WI38 (cell line): ENCODE measurements around the gene DPYD.

ENCODE experiments used
- H3K4me3 ChIP-seq: 2 replicates; pipeline ENCODE4 v1.5.1; 2011; ENCODE audit warnings: low read depth, mild to moderate bottlenecking, control low read depth, low read length
- CTCF ChIP-seq: IDR thresholded peaks from 2 replicates; pipeline ENCODE4 v1.5.1; 2012; ENCODE audit warnings: low read depth, mild to moderate bottlenecking, control low read depth, low read length

The DPYD gene

DNA sequence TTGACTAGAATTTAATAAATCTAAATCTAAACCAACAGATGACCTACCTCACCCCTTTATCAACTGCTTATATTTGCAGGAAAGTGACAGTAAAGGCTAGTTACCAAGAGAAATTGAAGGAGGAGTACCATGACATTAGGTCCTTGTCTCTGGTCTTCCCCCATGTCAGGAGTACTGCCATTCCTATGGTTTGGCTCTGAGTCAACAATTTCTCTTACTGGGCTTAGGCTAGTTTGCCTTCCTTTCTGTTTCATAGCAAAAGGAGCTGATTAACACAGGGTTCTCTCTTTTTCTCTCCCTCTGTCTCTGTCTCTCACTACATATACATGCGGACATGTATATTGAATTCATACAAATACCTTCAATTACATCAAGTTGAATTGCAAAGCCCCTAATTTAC is 579.9 kb downstream of the DPYD start:
- TF ChIP-seq CTCF, result no peak
- no peak overlapping the region for H3K4me3 ChIP-seq

- no peak overlapping the region for H3K4me3 ChIP-seq
- TF ChIP-seq CTCF, result no peak
Measured at GRCh38 chr1:97338347-97338746, 582.5 kb downstream of the DPYD start.

- no peak overlapping the region for H3K4me3 ChIP-seq
- TF ChIP-seq CTCF, result no peak
Measured at GRCh38 chr1:97337250-97338030, 583.4 kb downstream of the DPYD start.

GRCh38 chr1:97334454-97334853 is 586.4 kb downstream of the DPYD start:
- no peak for TF ChIP-seq CTCF
- H3K4me3 ChIP-seq, result no peak overlapping the region

DNA sequence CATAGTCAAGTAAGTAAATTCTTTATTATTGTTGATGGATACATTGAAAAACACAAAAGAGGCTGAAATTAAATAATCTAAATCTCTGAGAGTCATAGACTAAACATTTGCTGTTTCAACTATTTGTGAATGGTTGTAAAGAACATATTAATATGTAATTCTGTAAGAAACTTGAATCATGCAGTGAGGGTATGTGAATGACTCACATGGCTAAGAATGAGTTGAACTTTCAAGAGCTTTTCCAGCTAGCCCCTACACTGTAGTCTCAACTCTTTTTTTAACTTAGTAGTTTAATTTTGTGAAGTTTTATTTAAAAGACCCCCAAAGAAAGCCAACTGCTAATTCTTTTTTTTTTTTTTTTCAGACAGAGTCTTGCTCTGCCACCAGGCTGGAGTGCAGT is 588.1 kb downstream of the DPYD start:
- no peak for TF ChIP-seq CTCF

GRCh38 chr1:97331165-97331564 is 589.7 kb downstream of the DPYD start:
- no peak for TF ChIP-seq CTCF
- no peak overlapping the region for H3K4me3 ChIP-seq

More for the DNA sequence above, 588.1 kb downstream of the DPYD start:
- H3K4me3 ChIP-seq, result no peak overlapping the region

GRCh38 chr1:97314685-97315084 is 606.1 kb downstream of the DPYD start:
- TF ChIP-seq CTCF, result no peak
- no peak overlapping the region for H3K4me3 ChIP-seq
